ENCODE data around the gene MERTK.
A peak's percentile ranks its signal among the peaks of the same experiment; 100 is the strongest.

Gene MERTK

GRCh38 chr2:111900859-111901258 lies 2.5 kb downstream of the MERTK start:
- no peak for TF ChIP-seq EZH2 (optimal IDR thresholded peaks at IDR 0.05; ENCODE audit: low read depth, low read length)
- peak; percentile 69 for TF ChIP-seq CTCF (IDR thresholded peaks at IDR 0.05; ENCODE audit: low read length)
- DNase-seq: peak; percentile 40
- peak overlapping the region; percentile 94; the same call in 1 of the 2 replicates for H3K4me3 ChIP-seq (ENCODE audit: low read length)
- no peak overlapping the region for H3K9ac ChIP-seq (ENCODE audit: low read length)
- H3K36me3 ChIP-seq (replicated peaks; ENCODE audit: insufficient read depth, low read length): no peaks in the 10 kb centered on the region
- H3K27me3 ChIP-seq (replicated peaks; ENCODE audit: insufficient read depth, low read length): no peaks in the 10 kb centered on the region
- H3K4me1 ChIP-seq (ENCODE audit: low read length): peaks cover 29% of the 10 kb centered on the region
- no peak overlapping the region for H2AFZ ChIP-seq (ENCODE audit: low read length)
- H3K9me2 ChIP-seq (replicated peaks; ENCODE audit: insufficient read depth, low read length): no peaks in the 10 kb centered on the region
- no peaks in the 10 kb centered on the region for H4K20me1 ChIP-seq (ENCODE audit: insufficient read depth, low read length)
- H3K79me2 ChIP-seq (ENCODE audit: low read length): peaks cover 65% of the 10 kb centered on the region
- H3K9me3 ChIP-seq (replicated peaks; ENCODE audit: insufficient read depth, low read length): no peaks in the 10 kb centered on the region
- peaks cover 24% of the 10 kb centered on the region for H3F3A ChIP-seq (ENCODE audit: insufficient read depth, low read length)
- H3K4me2 ChIP-seq (ENCODE audit: low read depth, low read length): peak overlapping the region; percentile 80
- peak overlapping the region; percentile 0; the same call in 1 of the 2 replicates for H3K27ac ChIP-seq (ENCODE audit: low read length)

GRCh38 chr2:111903516-111903915 lies 5.1 kb downstream of the MERTK start:
- no peak for DNase-seq
- Histone ChIP-seq H3K36me3 (replicated peaks; ENCODE audit: insufficient read depth, low read length) (no peaks in the 10 kb centered on the region), H2AFZ (ENCODE audit: low read length) (no peak overlapping the region), H3K79me2 (ENCODE audit: low read length) (peaks cover 82% of the 10 kb centered on the region), H3K9ac (ENCODE audit: low read length) (no peak overlapping the region), H3K4me1 (ENCODE audit: low read length) (peaks cover 35% of the 10 kb centered on the region), H3K9me2 (replicated peaks; ENCODE audit: insufficient read depth, low read length) (no peaks in the 10 kb centered on the region), H3K27me3 (replicated peaks; ENCODE audit: insufficient read depth, low read length) (no peaks in the 10 kb centered on the region), H4K20me1 (ENCODE audit: insufficient read depth, low read length) (no peaks in the 10 kb centered on the region), H3K27ac (ENCODE audit: low read length) (no peak overlapping the region), H3F3A (ENCODE audit: insufficient read depth, low read length) (peaks cover 34% of the 10 kb centered on the region), H3K4me3 (ENCODE audit: low read length) (no peak overlapping the region), H3K4me2 (ENCODE audit: low read depth, low read length) (no peak overlapping the region), H3K9me3 (replicated peaks; ENCODE audit: insufficient read depth, low read length) (no peaks in the 10 kb centered on the region)
- TF ChIP-seq EZH2 (optimal IDR thresholded peaks at IDR 0.05; ENCODE audit: low read depth, low read length): no peak
- no peak for TF ChIP-seq EZH2phosphoT487 (IDR thresholded peaks at IDR 0.05; ENCODE audit: low read length)
- TF ChIP-seq CTCF (IDR thresholded peaks at IDR 0.05; ENCODE audit: low read length): no peak

GRCh38 chr2:111903930-111904439 lies 5.6 kb downstream of the MERTK start:
- no peaks in the 10 kb centered on the region for H4K20me1 ChIP-seq (ENCODE audit: insufficient read depth, low read length)
- H3K4me3 ChIP-seq (ENCODE audit: low read length): no peak overlapping the region
- H3K27me3 ChIP-seq (replicated peaks; ENCODE audit: insufficient read depth, low read length): no peaks in the 10 kb centered on the region
- peaks cover 34% of the 10 kb centered on the region for H3F3A ChIP-seq (ENCODE audit: insufficient read depth, low read length)
- H2AFZ ChIP-seq (ENCODE audit: low read length): no peak overlapping the region
- peaks cover 35% of the 10 kb centered on the region for H3K4me1 ChIP-seq (ENCODE audit: low read length)
- TF ChIP-seq EZH2phosphoT487 (IDR thresholded peaks at IDR 0.05; ENCODE audit: low read length) (no peak), CTCF (IDR thresholded peaks at IDR 0.05; ENCODE audit: low read length) (no peak), EZH2 (optimal IDR thresholded peaks at IDR 0.05; ENCODE audit: low read depth, low read length) (no peak)
- H3K36me3 ChIP-seq (replicated peaks; ENCODE audit: insufficient read depth, low read length): no peaks in the 10 kb centered on the region
- H3K4me2 ChIP-seq (ENCODE audit: low read depth, low read length): no peak overlapping the region
- H3K9me3 ChIP-seq (replicated peaks; ENCODE audit: insufficient read depth, low read length): no peaks in the 10 kb centered on the region
- H3K9me2 ChIP-seq (replicated peaks; ENCODE audit: insufficient read depth, low read length): no peaks in the 10 kb centered on the region
- no peak overlapping the region for H3K9ac ChIP-seq (ENCODE audit: low read length)
- H3K27ac ChIP-seq (ENCODE audit: low read length): no peak overlapping the region
- no peak for DNase-seq
- H3K79me2 ChIP-seq (ENCODE audit: low read length): peaks cover 81% of the 10 kb centered on the region

All from MM.1S (cell line).